CD4-positive, alpha-beta T cell (primary cell): ENCODE data around the gene GPBP1. TPM values are rescaled to one million over a fixed set of nuclear protein-coding genes. Genes with fewer than 3 reads are reported as not detected.

Source experiments
- ATAC-seq: fragments of 200-7000 bp; cut with Tn5 transposase; one replicate; pipeline ENCODE4 v1.10.0; 2022; ENCODE audit warnings: mild to moderate bottlenecking; ENCODE audit not compliant: poor library complexity
- CTCF ChIA-PET: fragments of 350-600 bp; sonication (Branson Sonifier 250); formaldehyde crosslinking; loops from one replicate; lab custom pipeline; 2021; ENCODE audit warnings: antibody characterized with exemption, inconsistent platforms; lab: Charles Lee
- POLR2A ChIA-PET: fragments of 350-600 bp; sonication (Branson Sonifier 250); formaldehyde crosslinking; loops from one replicate; lab custom pipeline; 2021; ENCODE audit warnings: antibody characterized with exemption, inconsistent platforms; lab: Charles Lee
- DNase-seq, 14 experiments: peaks; one replicate each; pipeline ENCODE4 v3.0.0-alpha.2; 2013 to 2020; ENCODE audit warnings: mixed read lengths in 2 of 14
- H3K27ac ChIP-seq, 2 donors: one replicate each; pipeline versions ENCODE4 v1.5.1 to v1.7.0; 2013; ENCODE audit warnings: low read length in 2 of 2, low read depth in 1 of 2, mild to moderate bottlenecking in 1 of 2
- H3K27me3 ChIP-seq, 2 experiments: 1 replicate in 1 of 2; 2 replicates in 1 of 2; pipeline versions ENCODE4 v1.6.1 to v1.7.0; 2013; ENCODE audit warnings: low read length in 2 of 2, control low read depth in 1 of 2, mild to moderate bottlenecking in 1 of 2, moderate library complexity in 1 of 2; ENCODE audit not compliant: insufficient read depth in 2 of 2, control insufficient read depth in 1 of 2
- H3K36me3 ChIP-seq: one replicate; pipeline ENCODE4 v1.6.1; 2013; ENCODE audit warnings: low read length, control low read depth; ENCODE audit not compliant: insufficient read depth
- H3K4me1 ChIP-seq: one replicate; pipeline ENCODE4 v1.6.1; 2013; ENCODE audit warnings: low read length, control low read depth; ENCODE audit not compliant: insufficient read depth
- H3K4me3 ChIP-seq: one replicate; pipeline ENCODE4 v1.5.1; 2013; ENCODE audit warnings: mild to moderate bottlenecking, low read length, moderate library complexity
- H3K9me3 ChIP-seq, 2 experiments: 1 replicate in 1 of 2; 2 replicates in 1 of 2; pipeline versions ENCODE4 v1.6.1 to v1.7.0; 2013; ENCODE audit warnings: low read length in 2 of 2, mild to moderate bottlenecking in 2 of 2, control low read depth in 1 of 2, moderate library complexity in 1 of 2; ENCODE audit not compliant: control insufficient read depth in 1 of 2, insufficient read depth in 1 of 2
- H3K27ac Mint-ChIP-seq: one replicate; pipeline ENCODE4 v1.8.0; 2020; ENCODE audit warnings: mixed read lengths
- H3K27me3 Mint-ChIP-seq: one replicate; pipeline ENCODE4 v1.8.0; 2021; ENCODE audit warnings: mixed read lengths
- H3K36me3 Mint-ChIP-seq: one replicate; pipeline ENCODE4 v1.8.0; 2021; ENCODE audit warnings: low read depth, mixed read lengths
- H3K4me1 Mint-ChIP-seq: one replicate; pipeline ENCODE4 v1.8.0; 2021; ENCODE audit warnings: low read depth, mixed read lengths
- H3K4me3 Mint-ChIP-seq: one replicate; pipeline ENCODE4 v1.8.0; 2020; ENCODE audit warnings: mild to moderate bottlenecking, mixed read lengths
- H3K9me3 Mint-ChIP-seq: one replicate; pipeline ENCODE4 v1.8.0; 2020; ENCODE audit warnings: mixed read lengths
- intact Hi-C, 2 experiments: fragments of 100-400 bp; cut with DNase I in 1 of 2; cut with micrococcal nuclease in 1 of 2; formaldehyde crosslinking; loops; one replicate each; pipeline versions ENCODE4 v1.15.1 to v1.9.0; 2023 to 2025; cut with DNase I, micrococcal nuclease
- total RNA-seq, 174 experiments: library from RNA in 2 of 174; stranded (reverse) in 2 of 174; gene quantifications; one replicate each; pipeline ENCODE4 v1.2.3 and lab custom pipeline; 2021 to 2026
- TF ChIP-seq, protein P1 (sequence below): fragments of 200-600 bp; IDR thresholded peaks from one replicate; pipeline ENCODE4 v1.8.0; 2022; ENCODE audit warnings: antibody characterized with exemption, mild to moderate bottlenecking

The GPBP1 gene
- total RNA-seq, 2 experiments from 2014 or later: 136 to 137 TPM

- Histone ChIP-seq H3K4me3 (no peak overlapping the region), H3K27ac (no peak overlapping the region), H3K36me3 (peaks cover 16% of the 10 kb centered on the region), H3K4me1 (peaks cover 52% of the 10 kb centered on the region), H3K27me3 (no peaks in the 10 kb centered on the region), H3K9me3 (no peaks in the 10 kb centered on the region)
- Mint-ChIP-seq H3K4me1 (peaks cover 82% of the 10 kb centered on the region), H3K36me3 (peaks cover 58% of the 10 kb centered on the region), H3K27me3 (no peaks in the 10 kb centered on the region), H3K27ac (peak overlapping the region; percentile 77), H3K9me3 (no peaks in the 10 kb centered on the region), H3K4me3 (peak overlapping the region; percentile 45)
- ATAC-seq: peak; percentile 59
- peak in 4 of 14 experiments; percentile 38 to 46 (median 40) for DNase-seq
- TF ChIP-seq, protein P1, sequence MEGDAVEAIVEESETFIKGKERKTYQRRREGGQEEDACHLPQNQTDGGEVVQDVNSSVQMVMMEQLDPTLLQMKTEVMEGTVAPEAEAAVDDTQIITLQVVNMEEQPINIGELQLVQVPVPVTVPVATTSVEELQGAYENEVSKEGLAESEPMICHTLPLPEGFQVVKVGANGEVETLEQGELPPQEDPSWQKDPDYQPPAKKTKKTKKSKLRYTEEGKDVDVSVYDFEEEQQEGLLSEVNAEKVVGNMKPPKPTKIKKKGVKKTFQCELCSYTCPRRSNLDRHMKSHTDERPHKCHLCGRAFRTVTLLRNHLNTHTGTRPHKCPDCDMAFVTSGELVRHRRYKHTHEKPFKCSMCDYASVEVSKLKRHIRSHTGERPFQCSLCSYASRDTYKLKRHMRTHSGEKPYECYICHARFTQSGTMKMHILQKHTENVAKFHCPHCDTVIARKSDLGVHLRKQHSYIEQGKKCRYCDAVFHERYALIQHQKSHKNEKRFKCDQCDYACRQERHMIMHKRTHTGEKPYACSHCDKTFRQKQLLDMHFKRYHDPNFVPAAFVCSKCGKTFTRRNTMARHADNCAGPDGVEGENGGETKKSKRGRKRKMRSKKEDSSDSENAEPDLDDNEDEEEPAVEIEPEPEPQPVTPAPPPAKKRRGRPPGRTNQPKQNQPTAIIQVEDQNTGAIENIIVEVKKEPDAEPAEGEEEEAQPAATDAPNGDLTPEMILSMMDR: no peak
- intact Hi-C loops: no loop called here
- POLR2A ChIA-PET: no interaction called here
- CTCF ChIA-PET: interaction anchor here (0.7 kb wide), 1 partner anchor 190 kb away, joined by 3 read pairs; no protein-coding TSS in a partner anchor
Observed at GRCh38 chr5:57199866-57200265, 26.0 kb downstream of the GPBP1 start.

GRCh38 chr5:57202811-57203210 lies 29.0 kb downstream of the GPBP1 start:
- Histone ChIP-seq H3K9me3 (no peaks in the 10 kb centered on the region), H3K4me1 (peaks cover 60% of the 10 kb centered on the region), H3K27me3 (no peaks in the 10 kb centered on the region), H3K36me3 (peaks cover 9% of the 10 kb centered on the region), H3K27ac (no peak overlapping the region), H3K4me3 (no peak overlapping the region)
- Mint-ChIP-seq H3K9me3 (no peaks in the 10 kb centered on the region), H3K4me3 (no peak overlapping the region), H3K36me3 (peaks cover 52% of the 10 kb centered on the region), H3K4me1 (peaks cover 89% of the 10 kb centered on the region), H3K27me3 (no peaks in the 10 kb centered on the region), H3K27ac (peak overlapping the region; percentile 62)
- CTCF ChIA-PET: interaction anchor here (1.2 kb wide), 1 partner anchor 65 kb away, joined by 3 read pairs; no protein-coding TSS in a partner anchor
- POLR2A ChIA-PET: interaction anchor here (1.0 to 1.1 kb wide), 2 partner anchors 27 to 29 kb away, joined by 4 to 6 read pairs; partner anchors contain the start of gene GPBP1
- ATAC-seq: no peak
- no peak for DNase-seq
- TF ChIP-seq, protein P1: no peak
- intact Hi-C loops: no loop called here

DNA sequence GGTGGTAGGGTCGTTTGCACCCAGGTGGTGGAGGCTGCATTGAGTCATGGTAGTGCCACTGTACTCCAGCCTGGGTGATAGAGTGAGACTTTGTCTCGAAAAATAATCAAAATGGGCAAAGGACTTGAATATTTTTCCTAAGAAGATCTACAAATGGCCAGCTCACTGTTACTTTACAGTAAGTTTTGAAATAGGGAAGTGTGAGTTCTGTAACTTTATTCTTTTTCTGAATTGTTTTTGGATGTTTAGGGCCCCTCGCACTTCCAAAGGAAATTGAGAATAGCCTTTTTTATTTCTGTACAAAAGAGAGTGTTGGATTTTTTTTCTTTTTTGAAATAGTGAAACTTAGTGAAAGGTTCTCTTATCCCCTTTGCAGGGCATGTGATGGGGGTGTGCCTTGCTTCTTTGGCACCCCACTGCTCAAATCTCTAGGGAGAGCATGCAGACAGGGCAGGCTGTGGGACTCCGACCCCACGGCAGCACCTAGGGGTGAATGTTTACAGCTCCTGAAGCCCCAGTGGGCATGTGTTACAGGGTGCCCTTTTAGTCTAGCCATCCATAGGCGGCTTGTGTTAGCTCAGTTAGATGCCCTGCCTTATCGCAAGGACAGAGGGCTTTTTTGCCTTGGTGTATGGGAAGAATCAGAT lies 33.3 kb downstream of the GPBP1 start:
- intact Hi-C loops: no loop called here
- ATAC-seq (no peak), DNase-seq (no peak)
- H3K9me3 Mint-ChIP-seq: no peaks in the 10 kb centered on the region
- Histone ChIP-seq H3K4me3 (no peak overlapping the region), H3K27ac (no peak overlapping the region), H3K4me1 (peaks cover 54% of the 10 kb centered on the region), H3K9me3 (no peaks in the 10 kb centered on the region), H3K27me3 (no peaks in the 10 kb centered on the region), H3K36me3 (peaks cover 4% of the 10 kb centered on the region)
- ChIA-PET POLR2A (interaction anchor here (0.7 to 1.4 kb wide), 2 partner anchors 34 to 355 kb away, joined by 3 to 4 read pairs; partner anchors contain the start of gene GPBP1), CTCF (no interaction called here)
- peaks cover 88% of the 10 kb centered on the region for H3K4me1 Mint-ChIP-seq
- H3K4me3 Mint-ChIP-seq: peak overlapping the region; percentile 44
- peak overlapping the region; percentile 64 for H3K27ac Mint-ChIP-seq
- H3K36me3 Mint-ChIP-seq: peaks cover 44% of the 10 kb centered on the region
- TF ChIP-seq, protein P1: no peak
- no peaks in the 10 kb centered on the region for H3K27me3 Mint-ChIP-seq
